Measurements from ENCODE around the gene CYSLTR2.

DNA sequence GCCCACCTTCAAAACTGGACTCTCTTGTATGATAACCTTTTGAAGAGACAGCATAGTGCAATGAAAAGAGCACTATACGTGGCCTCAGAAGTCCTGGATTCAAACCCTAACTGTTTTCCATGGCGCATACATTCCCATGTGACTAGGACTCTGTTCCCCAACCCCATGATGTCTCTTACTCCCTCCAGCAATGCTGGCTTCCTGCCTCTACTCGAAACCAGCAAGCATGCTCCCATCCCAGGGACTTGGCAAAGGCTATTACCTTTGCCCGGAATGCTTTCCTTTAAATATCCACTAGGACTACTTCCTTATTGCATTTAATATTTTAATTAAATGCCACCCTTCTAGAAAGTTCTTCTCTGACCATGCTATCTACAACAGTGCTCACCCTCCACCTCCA is 75.1 kb downstream of the CYSLTR2 start:
- TF ChIP-seq, protein P1, sequence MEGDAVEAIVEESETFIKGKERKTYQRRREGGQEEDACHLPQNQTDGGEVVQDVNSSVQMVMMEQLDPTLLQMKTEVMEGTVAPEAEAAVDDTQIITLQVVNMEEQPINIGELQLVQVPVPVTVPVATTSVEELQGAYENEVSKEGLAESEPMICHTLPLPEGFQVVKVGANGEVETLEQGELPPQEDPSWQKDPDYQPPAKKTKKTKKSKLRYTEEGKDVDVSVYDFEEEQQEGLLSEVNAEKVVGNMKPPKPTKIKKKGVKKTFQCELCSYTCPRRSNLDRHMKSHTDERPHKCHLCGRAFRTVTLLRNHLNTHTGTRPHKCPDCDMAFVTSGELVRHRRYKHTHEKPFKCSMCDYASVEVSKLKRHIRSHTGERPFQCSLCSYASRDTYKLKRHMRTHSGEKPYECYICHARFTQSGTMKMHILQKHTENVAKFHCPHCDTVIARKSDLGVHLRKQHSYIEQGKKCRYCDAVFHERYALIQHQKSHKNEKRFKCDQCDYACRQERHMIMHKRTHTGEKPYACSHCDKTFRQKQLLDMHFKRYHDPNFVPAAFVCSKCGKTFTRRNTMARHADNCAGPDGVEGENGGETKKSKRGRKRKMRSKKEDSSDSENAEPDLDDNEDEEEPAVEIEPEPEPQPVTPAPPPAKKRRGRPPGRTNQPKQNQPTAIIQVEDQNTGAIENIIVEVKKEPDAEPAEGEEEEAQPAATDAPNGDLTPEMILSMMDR (conservative IDR thresholded peaks at IDR 0.05) = no peak
- no peak for TF ChIP-seq EZH2 (IDR thresholded peaks at IDR 0.05; ENCODE audit: low read depth)

Data from PC-9 (cell line).